ENCODE measurements around the gene ACER1. TPM values are rescaled to one million over a fixed set of nuclear protein-coding genes. Genes with fewer than 3 reads are reported as not detected.

The ACER1 gene
- total and polyA plus RNA-seq, 10 of the 15 experiments (the other 5 are each of a cell fraction or from before 2014, with no cell fraction given): not detected

DNA sequence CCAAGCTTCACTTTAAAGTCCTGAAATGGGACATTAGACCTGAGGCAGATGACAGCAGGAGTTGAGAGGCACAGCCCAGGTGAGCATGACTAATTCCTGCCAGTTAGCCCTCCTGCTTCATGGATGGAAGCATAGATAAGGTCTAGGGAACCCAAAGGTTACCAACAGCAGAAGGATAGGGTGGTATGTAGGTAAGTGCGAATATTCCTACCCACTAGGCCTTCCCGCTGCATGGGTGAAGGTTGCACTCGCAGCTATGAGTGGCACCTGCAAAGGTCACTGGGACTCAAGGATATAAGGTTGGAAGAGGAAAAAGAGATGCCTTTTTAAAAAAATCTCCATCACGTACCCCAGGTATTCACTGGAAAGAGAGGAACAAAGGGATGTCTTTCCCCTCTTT lies 41.4 kb downstream of the ACER1 start (continued):
- TF ChIP-seq SMC3 (IDR thresholded peaks at IDR 0.05; ENCODE audit: borderline replicate concordance, low read length) (no peak), SUPT20H (IDR thresholded peaks at IDR 0.05; ENCODE audit: borderline replicate concordance, control insufficient read depth, low read depth, low read length) (no peak), CEBPZ (IDR thresholded peaks at IDR 0.05; ENCODE audit: low read depth, low read length) (peak; percentile 37; the same call in 1 of the 2 replicates)

- ChIA-PET SMC1A (ENCODE audit: uncharacterized antibody, unreplicated experiment) (no interaction called here), RAD21 (ENCODE audit: unreplicated experiment) (no interaction called here), POLR2A (no interaction called here), CTCF (interaction anchor here (0.8 to 1.1 kb wide), 2 partner anchors 10 to 40 kb away, joined by 3 to 4 read pairs; no protein-coding TSS in a partner anchor)
- H3K4me3 ChIP-seq: no peak overlapping the region
- no peaks in the 10 kb centered on the region for H3K27me3 ChIP-seq (replicated peaks in 1 of 2; ENCODE audit: control insufficient read depth in 2 of 2, insufficient read depth in 2 of 2, low read length in 1 of 2)
- no peak overlapping the region for H2AFZ ChIP-seq (ENCODE audit: control insufficient read depth, low read depth, low read length)
- WGBS (ENCODE audit: insufficient coverage, insufficient replicate concordance, low lambda C conversion rate, missing lambda C conversion rate): 0% methylated on average over 1 of the region's 1 CpG
- no peak overlapping the region for H3K27ac ChIP-seq (ENCODE audit: control insufficient read depth, insufficient read depth)
- H3K4me2 ChIP-seq (ENCODE audit: control insufficient read depth, insufficient read depth): no peak overlapping the region
- H3K4me1 ChIP-seq (ENCODE audit: control insufficient read depth, insufficient read depth, low read length): no peaks in the 10 kb centered on the region
- no peak for DNase-seq (ENCODE audit: low read depth, low spot score)
- H3K9me3 ChIP-seq (replicated peaks; ENCODE audit: control insufficient read depth, insufficient read depth, low read length): peaks cover 34% of the 10 kb centered on the region; the same call in 2 of the 3 replicates
- no peaks in the 10 kb centered on the region for H3K79me2 ChIP-seq (ENCODE audit: control insufficient read depth, insufficient read depth, low read length)
- no peaks in the 10 kb centered on the region for H4K20me1 ChIP-seq (ENCODE audit: control insufficient read depth, insufficient read depth)
- no peaks in the 10 kb centered on the region for H3K36me3 ChIP-seq (ENCODE audit: control insufficient read depth in 2 of 2, insufficient read depth in 2 of 2, low read length in 1 of 2)
- no peak overlapping the region for H3K9ac ChIP-seq (ENCODE audit: control insufficient read depth, insufficient read depth, low read length)
- no peak for ATAC-seq
- no TSS peak for BruUV-seq (replicated peaks)
- intact Hi-C loops (cut with micrococcal nuclease; ENCODE audit: unreplicated experiment): no loop called here
- no peak for FAIRE-seq
- in situ Hi-C loops (cut with MboI): no loop called here
- TF ChIP-seq HDGF (IDR thresholded peaks at IDR 0.05) (no peak), BCL3 (IDR thresholded peaks at IDR 0.05; ENCODE audit: borderline replicate concordance, insufficient read depth, low read depth, low read length, poor library complexity, severe bottlenecking) (no peak), CHD2 (IDR thresholded peaks at IDR 0.05; ENCODE audit: borderline replicate concordance, low read depth, low read length) (no peak), MYC (IDR thresholded peaks at IDR 0.05; ENCODE audit: insufficient read depth, insufficient read length, insufficient replicate concordance, low read length, severe bottlenecking) (no peak), ZNF384 (IDR thresholded peaks at IDR 0.05; ENCODE audit: borderline replicate concordance, low read depth, low read length) (no peak), MTA2 (IDR thresholded peaks at IDR 0.05; ENCODE audit: low read depth) (no peak), CBX3 (IDR thresholded peaks at IDR 0.05; ENCODE audit: borderline replicate concordance, low read depth) (no peak), CEBPB (IDR thresholded peaks at IDR 0.05; ENCODE audit: borderline replicate concordance in 1 of 2, low read depth in 2 of 2, low read length in 2 of 2) (no peak)
- TF ChIP-seq, protein P1, sequence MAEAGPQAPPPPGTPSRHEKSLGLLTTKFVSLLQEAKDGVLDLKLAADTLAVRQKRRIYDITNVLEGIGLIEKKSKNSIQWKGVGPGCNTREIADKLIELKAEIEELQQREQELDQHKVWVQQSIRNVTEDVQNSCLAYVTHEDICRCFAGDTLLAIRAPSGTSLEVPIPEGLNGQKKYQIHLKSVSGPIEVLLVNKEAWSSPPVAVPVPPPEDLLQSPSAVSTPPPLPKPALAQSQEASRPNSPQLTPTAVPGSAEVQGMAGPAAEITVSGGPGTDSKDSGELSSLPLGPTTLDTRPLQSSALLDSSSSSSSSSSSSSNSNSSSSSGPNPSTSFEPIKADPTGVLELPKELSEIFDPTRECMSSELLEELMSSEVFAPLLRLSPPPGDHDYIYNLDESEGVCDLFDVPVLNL (IDR thresholded peaks at IDR 0.05; ENCODE audit: low read depth, low read length): no peak
- TF ChIP-seq, protein P2, sequence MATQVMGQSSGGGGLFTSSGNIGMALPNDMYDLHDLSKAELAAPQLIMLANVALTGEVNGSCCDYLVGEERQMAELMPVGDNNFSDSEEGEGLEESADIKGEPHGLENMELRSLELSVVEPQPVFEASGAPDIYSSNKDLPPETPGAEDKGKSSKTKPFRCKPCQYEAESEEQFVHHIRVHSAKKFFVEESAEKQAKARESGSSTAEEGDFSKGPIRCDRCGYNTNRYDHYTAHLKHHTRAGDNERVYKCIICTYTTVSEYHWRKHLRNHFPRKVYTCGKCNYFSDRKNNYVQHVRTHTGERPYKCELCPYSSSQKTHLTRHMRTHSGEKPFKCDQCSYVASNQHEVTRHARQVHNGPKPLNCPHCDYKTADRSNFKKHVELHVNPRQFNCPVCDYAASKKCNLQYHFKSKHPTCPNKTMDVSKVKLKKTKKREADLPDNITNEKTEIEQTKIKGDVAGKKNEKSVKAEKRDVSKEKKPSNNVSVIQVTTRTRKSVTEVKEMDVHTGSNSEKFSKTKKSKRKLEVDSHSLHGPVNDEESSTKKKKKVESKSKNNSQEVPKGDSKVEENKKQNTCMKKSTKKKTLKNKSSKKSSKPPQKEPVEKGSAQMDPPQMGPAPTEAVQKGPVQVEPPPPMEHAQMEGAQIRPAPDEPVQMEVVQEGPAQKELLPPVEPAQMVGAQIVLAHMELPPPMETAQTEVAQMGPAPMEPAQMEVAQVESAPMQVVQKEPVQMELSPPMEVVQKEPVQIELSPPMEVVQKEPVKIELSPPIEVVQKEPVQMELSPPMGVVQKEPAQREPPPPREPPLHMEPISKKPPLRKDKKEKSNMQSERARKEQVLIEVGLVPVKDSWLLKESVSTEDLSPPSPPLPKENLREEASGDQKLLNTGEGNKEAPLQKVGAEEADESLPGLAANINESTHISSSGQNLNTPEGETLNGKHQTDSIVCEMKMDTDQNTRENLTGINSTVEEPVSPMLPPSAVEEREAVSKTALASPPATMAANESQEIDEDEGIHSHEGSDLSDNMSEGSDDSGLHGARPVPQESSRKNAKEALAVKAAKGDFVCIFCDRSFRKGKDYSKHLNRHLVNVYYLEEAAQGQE (IDR thresholded peaks at IDR 0.05; ENCODE audit: low read depth, low read length): no peak
Observed at GRCh38 chr19:6288737-6289136, 44.7 kb downstream of the ACER1 start.
